Gastrocnemius medialis (tissue), 4 donors: ENCODE results near the gene SYCE3.

Experiments used
- POLR2A ChIP-seq, 2 donors: fragments of 450-650 bp; IDR thresholded peaks; one replicate each; pipeline ENCODE4 v1.6.1; 2017; ENCODE audit warnings: antibody characterized with exemption in 2 of 2, mild to moderate bottlenecking in 2 of 2, moderate library complexity in 2 of 2
- TF ChIP-seq, protein P1 (sequence below), 5 experiments: fragments of 450-650 bp in 3 of 5; fragments of 200-600 bp in 2 of 5; sonication (generic) in 2 of 5; IDR thresholded peaks in 4 of 5; conservative IDR thresholded peaks in 1 of 5; 1 replicate in 4 of 5; 2 replicates in 1 of 5; pipeline ENCODE4 v1.5.1; 2016 to 2019; ENCODE audit warnings: antibody characterized with exemption in 5 of 5, mild to moderate bottlenecking in 3 of 5, moderate library complexity in 3 of 5

DNA sequence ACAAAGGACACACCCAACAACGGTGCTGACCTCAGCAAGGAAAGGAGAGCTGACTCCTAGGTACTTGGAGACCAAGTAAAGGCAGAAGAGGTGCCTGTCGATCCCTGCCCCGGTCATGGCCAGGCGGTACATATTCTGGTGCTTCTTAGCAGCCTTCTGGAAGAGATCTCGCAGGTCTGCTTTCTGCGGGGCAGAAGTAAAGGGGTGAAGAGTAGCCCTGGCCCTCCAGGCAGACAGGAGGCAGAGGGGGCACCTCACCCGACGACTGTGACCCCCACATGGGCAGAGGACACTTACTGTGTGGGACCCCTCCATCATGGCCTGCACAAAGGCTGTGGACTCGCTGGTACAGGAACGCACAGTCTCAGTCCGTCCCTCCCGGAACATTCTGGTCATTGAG lies 8.1 kb upstream of the SYCE3 start:
- TF ChIP-seq, protein P1, sequence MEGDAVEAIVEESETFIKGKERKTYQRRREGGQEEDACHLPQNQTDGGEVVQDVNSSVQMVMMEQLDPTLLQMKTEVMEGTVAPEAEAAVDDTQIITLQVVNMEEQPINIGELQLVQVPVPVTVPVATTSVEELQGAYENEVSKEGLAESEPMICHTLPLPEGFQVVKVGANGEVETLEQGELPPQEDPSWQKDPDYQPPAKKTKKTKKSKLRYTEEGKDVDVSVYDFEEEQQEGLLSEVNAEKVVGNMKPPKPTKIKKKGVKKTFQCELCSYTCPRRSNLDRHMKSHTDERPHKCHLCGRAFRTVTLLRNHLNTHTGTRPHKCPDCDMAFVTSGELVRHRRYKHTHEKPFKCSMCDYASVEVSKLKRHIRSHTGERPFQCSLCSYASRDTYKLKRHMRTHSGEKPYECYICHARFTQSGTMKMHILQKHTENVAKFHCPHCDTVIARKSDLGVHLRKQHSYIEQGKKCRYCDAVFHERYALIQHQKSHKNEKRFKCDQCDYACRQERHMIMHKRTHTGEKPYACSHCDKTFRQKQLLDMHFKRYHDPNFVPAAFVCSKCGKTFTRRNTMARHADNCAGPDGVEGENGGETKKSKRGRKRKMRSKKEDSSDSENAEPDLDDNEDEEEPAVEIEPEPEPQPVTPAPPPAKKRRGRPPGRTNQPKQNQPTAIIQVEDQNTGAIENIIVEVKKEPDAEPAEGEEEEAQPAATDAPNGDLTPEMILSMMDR (IDR thresholded peaks at IDR 0.05 in 4 of 5, conservative IDR thresholded peaks at IDR 0.05 in 1 of 5) = no peak
- no peak for TF ChIP-seq POLR2A (IDR thresholded peaks at IDR 0.05)
